Measurements from ENCODE around the gene METAP1D. TPM values are rescaled to one million over a fixed set of nuclear protein-coding genes. Genes with fewer than 3 reads are reported as not detected.

The METAP1D gene
- polyA plus RNA-seq, 1 of the 3 experiments (the other 2 are of a cell fraction) = 10.3 TPM

GRCh38 chr2:172046080-172046678, 46.4 kb downstream of the METAP1D start (continued):
- TF ChIP-seq PBX3 (IDR thresholded peaks at IDR 0.05) (no peak), FOXJ3 (CRISPR knock-in tag; IDR thresholded peaks at IDR 0.05) (no peak), NFIC (IDR thresholded peaks at IDR 0.05; ENCODE audit: borderline replicate concordance) (no peak), RCOR1 (IDR thresholded peaks at IDR 0.05; ENCODE audit: low read length) (no peak), CTCF (IDR thresholded peaks at IDR 0.05) (no peak), MXI1 (IDR thresholded peaks at IDR 0.05; ENCODE audit: low read depth, low read length) (no peak), GABPA (IDR thresholded peaks at IDR 0.05; ENCODE audit: low read depth) (no peak), EZH2phosphoT487 (IDR thresholded peaks at IDR 0.05; ENCODE audit: borderline replicate concordance, low read depth) (no peak), RFX5 (IDR thresholded peaks at IDR 0.05; ENCODE audit: low read length) (no peak), TAF1 (IDR thresholded peaks at IDR 0.05; ENCODE audit: borderline replicate concordance, low read depth, low read length) (no peak), EP300 (IDR thresholded peaks at IDR 0.05; ENCODE audit: borderline replicate concordance in 1 of 2, low read depth in 1 of 2, low read length in 1 of 2) (no peak)

GRCh38 chr2:172046866-172047565, 47.3 kb downstream of the METAP1D start:
- no peak overlapping the region for H3K9ac ChIP-seq
- no peaks in the 10 kb centered on the region for H3K36me3 ChIP-seq (replicated peaks in 1 of 2; ENCODE audit: control insufficient read depth in 1 of 2, insufficient read depth in 2 of 2, low read length in 1 of 2)
- no peaks in the 10 kb centered on the region for H3K9me2 ChIP-seq
- H3K4me3 ChIP-seq (ENCODE audit: low read depth in 2 of 2, low read length in 1 of 2) = no peak overlapping the region
- WGBS (ENCODE audit: low lambda C conversion rate) = 71% methylated on average over 3 of the region's 3 CpGs
- no peak for TF ChIP-seq JUND (IDR thresholded peaks at IDR 0.05)
- TF ChIP-seq POLR2AphosphoS5 (IDR thresholded peaks at IDR 0.05; ENCODE audit: low read depth, low read length) = no peak
- no peak for TF ChIP-seq GATA2 (CRISPR knock-in tag; IDR thresholded peaks at IDR 0.05)
- TF ChIP-seq CHD2 (IDR thresholded peaks at IDR 0.05; ENCODE audit: low read length, partially characterized antibody) = no peak
- TF ChIP-seq ZBTB33 (IDR thresholded peaks at IDR 0.05; ENCODE audit: borderline replicate concordance, low read depth) = no peak
- no peak for TF ChIP-seq GABPA (IDR thresholded peaks at IDR 0.05; ENCODE audit: low read depth)
- TF ChIP-seq EP300 (IDR thresholded peaks at IDR 0.05; ENCODE audit: borderline replicate concordance in 1 of 2, low read depth in 1 of 2, low read length in 1 of 2) = no peak
- TF ChIP-seq FOSL2 (IDR thresholded peaks at IDR 0.05; ENCODE audit: borderline replicate concordance, low read depth) = no peak
- TF ChIP-seq MEF2A (IDR thresholded peaks at IDR 0.05; ENCODE audit: borderline replicate concordance, low read depth) = no peak
- no peak for TF ChIP-seq NFIC (IDR thresholded peaks at IDR 0.05; ENCODE audit: borderline replicate concordance)
- TF ChIP-seq NRF1 (IDR thresholded peaks at IDR 0.05; ENCODE audit: low read depth, low read length) = no peak
- TF ChIP-seq TEAD4 (IDR thresholded peaks at IDR 0.05; ENCODE audit: borderline replicate concordance, insufficient read depth) = no peak
- peaks cover 0 to 13% of the 10 kb centered on the region in 2 experiments; a peak in 2 of 4 replicates for H3K4me1 ChIP-seq (ENCODE audit: control insufficient read depth in 1 of 2, insufficient read depth in 2 of 2, low read depth in 1 of 2, low read length in 1 of 2)
- no peak overlapping the region for H2AFZ ChIP-seq (ENCODE audit: low read depth)
- no peak for DNase-seq
- no peaks in the 10 kb centered on the region for H3K9me3 ChIP-seq
- POLR2A ChIA-PET = no interaction called here
- no peak overlapping the region for H3K4me2 ChIP-seq
- no peaks in the 10 kb centered on the region for H3F3A ChIP-seq (replicated peaks; ENCODE audit: insufficient read depth)
- H3K27ac ChIP-seq (ENCODE audit: low read depth in 2 of 2, low read length in 1 of 2) = no peak overlapping the region
- no peaks in the 10 kb centered on the region for H3K79me2 ChIP-seq (ENCODE audit: insufficient read depth)
- CTCF ChIA-PET = no interaction called here
- H3K27me3 ChIP-seq (ENCODE audit: insufficient read depth) = no peaks in the 10 kb centered on the region
- H4K20me1 ChIP-seq (ENCODE audit: insufficient read depth) = no peaks in the 10 kb centered on the region

Measured in SK-N-SH (cell line).